Measurements from ENCODE around the gene SGTA. TPM values are rescaled to one million over a fixed set of nuclear protein-coding genes. Genes with fewer than 3 reads are reported as not detected.
"Not testable (repeated sequence)": the region's sequence is repeated elsewhere in the genome, so short reads cannot be mapped to it uniquely, and the experiment has no call there.

Gene SGTA
- polyA plus RNA-seq, 4 donors: 38.2 to 79.5 (median 69.7) TPM

DNA sequence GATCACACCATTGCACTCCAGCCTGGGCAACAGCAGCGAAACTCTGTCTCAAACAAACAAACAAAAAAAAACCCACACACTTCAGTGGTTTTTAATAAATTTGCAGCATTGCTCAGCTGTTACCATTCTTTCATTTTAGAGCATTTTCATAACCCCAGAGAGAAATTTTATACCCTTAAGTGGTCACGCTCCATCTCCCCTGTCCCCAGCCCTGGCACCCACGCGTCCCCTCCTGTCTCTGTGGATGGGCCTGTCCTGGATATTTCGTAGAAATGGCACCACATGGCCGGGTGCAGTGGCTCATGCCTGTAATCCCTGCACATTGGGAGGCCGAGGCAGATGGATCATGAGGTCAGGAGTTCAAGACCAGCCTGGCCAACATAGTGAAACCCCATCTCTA lies 10.1 kb upstream of the SGTA start:
- H3K9me3 ChIP-seq (ENCODE audit: control insufficient read depth in 2 of 2, insufficient read depth in 1 of 2, low read depth in 1 of 2, low read length in 1 of 2): no peaks in the 10 kb centered on the region
- WGBS, 3 donors: 94 to 96% (median 95%) methylated on average over 7 of the region's 7 CpGs

GRCh38 chr19:2792666-2793065 lies 9.6 kb upstream of the SGTA start:
- not testable (repeated sequence) for H3K27ac ChIP-seq (ENCODE audit: low read depth in 1 of 3, low read length in 2 of 3); DNase-seq; H3K4me3 ChIP-seq (ENCODE audit: low read depth in 1 of 3, low read length in 3 of 3); FAIRE-seq; H3K27me3 ChIP-seq (ENCODE audit: control insufficient read depth in 3 of 3, insufficient read depth in 3 of 3, low read length in 3 of 3); H3K4me1 ChIP-seq (ENCODE audit: control insufficient read depth in 3 of 3, insufficient read depth in 2 of 3, low read depth in 1 of 3, low read length in 2 of 3); H3K9me3 ChIP-seq (ENCODE audit: control insufficient read depth in 2 of 2, insufficient read depth in 1 of 2, low read depth in 1 of 2, low read length in 1 of 2)
- 89 to 94% (median 93%) methylated on average over 10 of the region's 10 CpGs for WGBS, 3 donors
- peaks cover 0 to 89% (median 1%) of the 10 kb centered on the region in 3 donors for H3K36me3 ChIP-seq (ENCODE audit: control insufficient read depth in 3 of 3, insufficient read depth in 2 of 3, low read depth in 1 of 3, low read length in 3 of 3)

More for the DNA sequence above, 10.1 kb upstream of the SGTA start:
- H3K27me3 ChIP-seq (ENCODE audit: control insufficient read depth in 3 of 3, insufficient read depth in 3 of 3, low read length in 3 of 3): no peaks in the 10 kb centered on the region
- peaks cover 0 to 92% (median 1%) of the 10 kb centered on the region in 3 donors for H3K36me3 ChIP-seq (ENCODE audit: control insufficient read depth in 3 of 3, insufficient read depth in 2 of 3, low read depth in 1 of 3, low read length in 3 of 3)
- FAIRE-seq (no peak), DNase-seq (no peak)
- no peaks in the 10 kb centered on the region for H3K4me1 ChIP-seq (ENCODE audit: control insufficient read depth in 3 of 3, insufficient read depth in 2 of 3, low read depth in 1 of 3, low read length in 2 of 3)
- H3K27ac ChIP-seq (ENCODE audit: low read depth in 1 of 3, low read length in 2 of 3): no peak overlapping the region
- H3K4me3 ChIP-seq (ENCODE audit: low read depth in 1 of 3, low read length in 3 of 3): no peak overlapping the region

- H3K27ac ChIP-seq (ENCODE audit: low read depth in 1 of 3, low read length in 2 of 3): no peak overlapping the region
- H3K4me3 ChIP-seq (ENCODE audit: low read depth in 1 of 3, low read length in 3 of 3): no peak overlapping the region
- FAIRE-seq (no peak), DNase-seq (no peak)
- no peaks in the 10 kb centered on the region for H3K9me3 ChIP-seq (ENCODE audit: control insufficient read depth in 2 of 2, insufficient read depth in 1 of 2, low read depth in 1 of 2, low read length in 1 of 2)
- peaks cover 0 to 81% (median 1%) of the 10 kb centered on the region in 3 donors for H3K36me3 ChIP-seq (ENCODE audit: control insufficient read depth in 3 of 3, insufficient read depth in 2 of 3, low read depth in 1 of 3, low read length in 3 of 3)
- 89 to 94% (median 93%) methylated on average over 16 of the region's 16 CpGs for WGBS, 3 donors
- H3K4me1 ChIP-seq (ENCODE audit: control insufficient read depth in 3 of 3, insufficient read depth in 2 of 3, low read depth in 1 of 3, low read length in 2 of 3): no peaks in the 10 kb centered on the region
- H3K27me3 ChIP-seq (ENCODE audit: control insufficient read depth in 3 of 3, insufficient read depth in 3 of 3, low read length in 3 of 3): no peaks in the 10 kb centered on the region
Observed at GRCh38 chr19:2791876-2792275, 8.8 kb upstream of the SGTA start.

DNA sequence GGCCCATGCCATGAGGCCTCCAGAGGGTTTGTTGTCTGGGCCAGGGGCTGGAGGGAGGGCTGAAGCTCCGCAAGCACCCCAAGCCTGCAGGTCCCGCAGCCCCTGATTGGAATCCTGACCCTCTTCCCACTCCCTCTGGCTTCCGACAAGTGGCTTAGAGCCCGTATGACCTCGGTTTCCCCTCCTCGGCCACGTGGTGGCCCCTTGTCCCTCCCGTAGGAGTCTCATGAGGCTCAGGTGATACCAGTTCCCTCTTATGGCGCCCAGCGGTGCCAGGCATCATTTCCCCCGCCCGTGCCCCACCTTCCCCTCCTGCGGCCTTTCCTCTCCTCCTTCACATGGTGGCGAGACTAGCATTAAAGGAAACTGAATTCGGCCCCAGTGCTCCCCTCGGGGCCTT lies 8.4 kb upstream of the SGTA start:
- H3K27me3 ChIP-seq (ENCODE audit: control insufficient read depth in 3 of 3, insufficient read depth in 3 of 3, low read length in 3 of 3): no peaks in the 10 kb centered on the region
- FAIRE-seq (no peak), DNase-seq (no peak)
- H3K27ac ChIP-seq (ENCODE audit: low read depth in 1 of 3, low read length in 2 of 3): no peak overlapping the region
- peaks cover 0 to 77% (median 1%) of the 10 kb centered on the region in 3 donors for H3K36me3 ChIP-seq (ENCODE audit: control insufficient read depth in 3 of 3, insufficient read depth in 2 of 3, low read depth in 1 of 3, low read length in 3 of 3)
- no peaks in the 10 kb centered on the region for H3K4me1 ChIP-seq (ENCODE audit: control insufficient read depth in 3 of 3, insufficient read depth in 2 of 3, low read depth in 1 of 3, low read length in 2 of 3)
- WGBS, 3 donors: 91 to 93% (median 91%) methylated on average over 16 of the region's 16 CpGs
- H3K4me3 ChIP-seq (ENCODE audit: low read depth in 1 of 3, low read length in 3 of 3): no peak overlapping the region
- no peaks in the 10 kb centered on the region for H3K9me3 ChIP-seq (ENCODE audit: control insufficient read depth in 2 of 2, insufficient read depth in 1 of 2, low read depth in 1 of 2, low read length in 1 of 2)

DNA sequence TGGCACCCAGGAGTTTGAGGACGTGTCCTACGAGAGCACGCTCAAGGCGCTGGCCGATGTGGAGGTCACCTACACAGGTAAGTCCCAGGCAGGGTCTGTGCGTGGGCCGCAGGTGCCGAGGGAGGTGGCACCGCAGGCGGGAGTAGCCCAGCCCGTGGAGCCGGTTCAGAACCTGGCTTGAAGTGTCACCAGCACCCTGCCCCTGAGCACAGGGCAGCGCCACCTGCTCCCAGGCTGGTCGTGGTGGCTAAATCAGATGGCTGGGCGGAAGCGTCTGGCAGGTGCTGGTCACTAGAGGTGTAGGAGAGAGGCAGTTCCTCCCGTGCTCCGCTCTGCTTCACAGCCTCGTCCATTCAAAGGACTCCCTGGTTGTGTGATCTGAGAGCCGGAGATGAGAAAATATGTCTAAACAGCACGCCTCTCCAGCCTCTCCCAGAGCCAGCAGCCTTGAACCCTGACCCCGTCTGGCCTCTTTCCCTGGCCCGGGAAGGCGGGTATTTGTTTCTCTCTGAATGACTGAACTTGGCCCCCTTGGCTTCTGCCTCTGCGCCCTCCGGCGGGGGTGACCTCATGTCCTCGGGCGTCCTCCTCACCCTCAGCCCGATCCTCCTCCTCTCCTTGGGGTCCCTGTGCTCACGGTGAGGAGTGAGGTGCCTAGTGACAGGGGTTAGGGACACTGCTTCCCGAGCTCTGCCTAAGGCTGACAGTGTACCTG lies 7.6 kb upstream of the SGTA start:
- FAIRE-seq (no peak), DNase-seq (no peak)
- no peak overlapping the region for H3K27ac ChIP-seq (ENCODE audit: low read depth in 1 of 3, low read length in 2 of 3)
- peaks cover 0 to 70% (median 1%) of the 10 kb centered on the region in 3 donors for H3K36me3 ChIP-seq (ENCODE audit: control insufficient read depth in 3 of 3, insufficient read depth in 2 of 3, low read depth in 1 of 3, low read length in 3 of 3)
- no peaks in the 10 kb centered on the region for H3K27me3 ChIP-seq (ENCODE audit: control insufficient read depth in 3 of 3, insufficient read depth in 3 of 3, low read length in 3 of 3)
- no peak overlapping the region for H3K4me3 ChIP-seq (ENCODE audit: low read depth in 1 of 3, low read length in 3 of 3)
- 83 to 89% (median 87%) methylated on average over 32 of the region's 32 CpGs for WGBS, 3 donors
- H3K9me3 ChIP-seq (ENCODE audit: control insufficient read depth in 2 of 2, insufficient read depth in 1 of 2, low read depth in 1 of 2, low read length in 1 of 2): no peaks in the 10 kb centered on the region
- peaks cover 0 to 3% (median 2%) of the 10 kb centered on the region in 3 donors for H3K4me1 ChIP-seq (ENCODE audit: control insufficient read depth in 3 of 3, insufficient read depth in 2 of 3, low read depth in 1 of 3, low read length in 2 of 3)

DNA sequence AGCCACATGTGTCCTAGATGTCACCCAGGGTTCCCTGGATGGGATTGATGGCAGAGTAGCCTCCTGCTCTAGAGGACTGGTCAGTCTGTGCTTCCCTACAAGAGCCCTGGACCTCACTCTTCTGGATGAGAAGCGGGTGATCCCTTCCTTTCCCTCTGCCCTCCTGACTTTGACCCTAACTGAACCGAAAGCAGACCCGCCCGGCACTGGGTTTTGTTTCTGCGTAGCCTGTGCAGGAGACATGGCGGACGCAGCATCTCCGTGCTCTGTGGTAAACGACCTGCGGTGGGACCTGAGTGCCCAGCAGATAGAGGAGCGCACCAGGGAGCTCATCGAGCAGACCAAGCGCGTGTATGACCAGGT lies 7.1 kb upstream of the SGTA start:
- Histone ChIP-seq H3K27me3 (ENCODE audit: control insufficient read depth in 3 of 3, insufficient read depth in 3 of 3, low read length in 3 of 3) (no peaks in the 10 kb centered on the region), H3K4me1 (ENCODE audit: control insufficient read depth in 3 of 3, insufficient read depth in 2 of 3, low read depth in 1 of 3, low read length in 2 of 3) (peaks cover 0 to 3% (median 2%) of the 10 kb centered on the region in 3 donors), H3K27ac (ENCODE audit: low read depth in 1 of 3, low read length in 2 of 3) (no peak overlapping the region), H3K36me3 (ENCODE audit: control insufficient read depth in 3 of 3, insufficient read depth in 2 of 3, low read depth in 1 of 3, low read length in 3 of 3) (peaks cover 0 to 64% (median 1%) of the 10 kb centered on the region in 3 donors), H3K4me3 (ENCODE audit: low read depth in 1 of 3, low read length in 3 of 3) (no peak overlapping the region), H3K9me3 (ENCODE audit: control insufficient read depth in 2 of 2, insufficient read depth in 1 of 2, low read depth in 1 of 2, low read length in 1 of 2) (no peaks in the 10 kb centered on the region)
- 92 to 96% (median 94%) methylated on average over 14 of the region's 14 CpGs for WGBS, 3 donors
- DNase-seq: no peak
- no peak for FAIRE-seq

DNA sequence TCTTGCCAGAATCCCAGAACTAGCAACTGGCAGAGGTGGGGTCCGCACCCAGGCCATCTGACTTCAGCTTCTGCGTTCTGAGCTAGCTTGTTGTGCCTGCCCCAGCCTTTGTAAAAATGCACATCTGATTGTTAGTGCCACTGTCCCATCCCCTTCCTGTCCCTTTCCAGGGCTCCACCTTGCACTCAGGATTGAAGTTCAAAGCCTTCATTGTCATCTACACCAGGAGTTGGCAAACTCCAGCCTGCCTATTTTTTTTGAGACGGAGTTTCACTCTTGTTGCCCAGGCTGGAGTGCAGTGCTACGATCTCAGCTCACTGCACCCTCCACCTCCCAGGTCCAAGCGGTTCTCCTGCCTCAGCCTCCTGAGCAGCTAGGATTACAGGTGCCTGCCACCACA lies 5.2 kb upstream of the SGTA start:
- Histone ChIP-seq H3K4me3 (ENCODE audit: low read depth in 1 of 3, low read length in 3 of 3) (no peak overlapping the region), H3K27ac (ENCODE audit: low read depth in 1 of 3, low read length in 2 of 3) (no peak overlapping the region), H3K9me3 (ENCODE audit: control insufficient read depth in 2 of 2, insufficient read depth in 1 of 2, low read depth in 1 of 2, low read length in 1 of 2) (no peaks in the 10 kb centered on the region), H3K36me3 (ENCODE audit: control insufficient read depth in 3 of 3, insufficient read depth in 2 of 3, low read depth in 1 of 3, low read length in 3 of 3) (peaks cover 0 to 46% (median 1%) of the 10 kb centered on the region in 3 donors), H3K4me1 (ENCODE audit: control insufficient read depth in 3 of 3, insufficient read depth in 2 of 3, low read depth in 1 of 3, low read length in 2 of 3) (peaks cover 0 to 15% (median 2%) of the 10 kb centered on the region in 3 donors), H3K27me3 (ENCODE audit: control insufficient read depth in 3 of 3, insufficient read depth in 3 of 3, low read length in 3 of 3) (no peaks in the 10 kb centered on the region)
- DNase-seq (no peak), FAIRE-seq (no peak)
- WGBS, 3 donors: 83 to 92% (median 85%) methylated on average over 5 of the region's 5 CpGs

DNA sequence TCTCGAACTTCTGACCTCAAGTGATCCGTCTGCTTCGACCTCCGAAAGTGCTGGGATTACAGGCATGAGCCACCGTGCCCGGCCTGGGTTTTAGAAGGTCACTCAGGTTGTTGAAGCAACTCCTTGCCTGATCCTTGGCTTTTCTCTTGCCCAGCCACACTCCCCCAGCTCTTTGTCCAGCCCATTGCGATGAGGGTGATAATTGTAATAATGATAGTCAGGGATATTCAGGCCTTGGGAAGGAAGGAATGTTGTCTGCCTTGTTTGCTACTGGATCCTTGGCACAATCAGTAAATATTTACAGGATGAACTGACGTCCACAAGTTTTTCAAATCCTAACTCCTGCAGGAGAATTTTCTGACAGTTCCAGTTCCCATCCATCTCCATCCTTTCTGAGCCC lies 4.0 kb upstream of the SGTA start:
- no peak for DNase-seq
- no peaks in the 10 kb centered on the region for H3K27me3 ChIP-seq (ENCODE audit: control insufficient read depth in 3 of 3, insufficient read depth in 3 of 3, low read length in 3 of 3)
- H3K36me3 ChIP-seq (ENCODE audit: control insufficient read depth in 3 of 3, insufficient read depth in 2 of 3, low read depth in 1 of 3, low read length in 3 of 3): peaks cover 0 to 37% (median 1%) of the 10 kb centered on the region in 3 donors
- H3K27ac ChIP-seq (ENCODE audit: low read depth in 1 of 3, low read length in 2 of 3): no peak overlapping the region
- FAIRE-seq: no peak
- H3K4me1 ChIP-seq (ENCODE audit: control insufficient read depth in 3 of 3, insufficient read depth in 2 of 3, low read depth in 1 of 3, low read length in 2 of 3): peaks cover under 1 to 19% (median 2%) of the 10 kb centered on the region in 3 donors
- H3K4me3 ChIP-seq (ENCODE audit: low read depth in 1 of 3, low read length in 3 of 3): no peak overlapping the region
- no peaks in the 10 kb centered on the region for H3K9me3 ChIP-seq (ENCODE audit: control insufficient read depth in 2 of 2, insufficient read depth in 1 of 2, low read depth in 1 of 2, low read length in 1 of 2)
- 86 to 90% (median 89%) methylated on average over 8 of the region's 8 CpGs for WGBS, 3 donors
